GM12891 (cell line): ENCODE data around the gene DNAJA3.

Experiments
- POLR2A ChIP-seq: IDR thresholded peaks from 2 replicates; pipeline ENCODE4 v1.6.1; 2011; ENCODE audit warnings: low read depth, low read length, control low read depth
- POLR2AphosphoS5 ChIP-seq: IDR thresholded peaks from 2 replicates; pipeline ENCODE4 v1.6.1; 2011; ENCODE audit warnings: low read depth, low read length, control low read depth
- SPI1 ChIP-seq: IDR thresholded peaks from 2 replicates; pipeline ENCODE4 v1.6.1; 2011; ENCODE audit warnings: low read depth, low read length, control low read depth

DNA sequence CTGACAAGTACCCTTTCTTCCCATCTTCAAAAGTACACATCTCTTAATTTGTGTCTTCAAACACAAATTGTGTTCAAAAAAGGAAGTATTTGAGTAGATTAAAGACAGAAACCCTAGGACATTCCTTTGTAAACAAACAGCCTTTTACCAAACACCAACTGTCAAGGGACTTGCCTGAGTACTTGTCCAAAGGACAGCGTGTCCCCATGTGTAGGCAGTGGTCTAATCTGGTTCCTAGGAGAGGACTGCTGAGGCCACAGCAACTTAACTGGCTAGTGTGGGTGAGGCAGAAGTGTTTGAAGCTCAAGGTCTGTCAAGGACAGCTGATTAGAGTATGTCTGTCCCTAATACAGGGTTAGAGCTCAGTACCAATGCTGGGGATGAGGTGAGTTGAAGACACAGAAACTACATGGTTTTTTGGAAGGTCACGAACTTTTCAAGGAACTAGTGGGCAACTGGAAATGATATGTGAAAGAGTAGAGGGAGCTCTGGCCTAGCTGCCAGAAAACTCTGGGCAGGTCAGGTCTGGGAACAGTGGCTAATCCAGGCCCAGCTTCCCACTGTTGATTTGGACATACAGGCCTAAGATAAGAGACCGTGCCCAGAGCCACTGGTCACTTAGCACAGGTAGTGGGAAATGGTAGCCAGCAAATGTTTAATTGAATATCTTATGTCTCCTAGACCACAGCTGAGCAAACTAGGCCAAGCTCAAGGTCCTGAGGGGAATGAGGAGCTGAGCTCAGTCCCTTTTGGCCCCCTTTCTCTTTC, 60.6 kb downstream of the DNAJA3 start:
- TF ChIP-seq POLR2AphosphoS5 (no peak), POLR2A (no peak), SPI1 (no peak)
